G401.6 (cell line): Measurements from ENCODE around the gene OVAAL.

Experiments used
- FAIRE-seq: peaks from 2 replicates; lab custom pipeline; 2012; peaks lifted over from hg19 to GRCh38; lab: Jason Lieb, UNC

OVAAL gene

GRCh38 chr1:180606155-180606554 is 47.4 kb downstream of the OVAAL start:
- no peak for FAIRE-seq

- FAIRE-seq, result no peak
These were observed 51.1 kb downstream of the OVAAL start for GRCh38 chr1:180609643-180610555.

GRCh38 chr1:180610556-180611015 is 51.8 kb downstream of the OVAAL start:
- FAIRE-seq, result no peak

- FAIRE-seq, result no peak
These were observed 52.5 kb downstream of the OVAAL start for GRCh38 chr1:180611016-180611930.

- no peak for FAIRE-seq
These were observed 53.9 kb downstream of the OVAAL start for GRCh38 chr1:180612632-180613031.

GRCh38 chr1:180614730-180615129 is 56.0 kb downstream of the OVAAL start:
- FAIRE-seq, result no peak

GRCh38 chr1:180615493-180616290 is 56.9 kb downstream of the OVAAL start:
- no peak for FAIRE-seq
